ENCODE data around the gene HINT3.

HINT3 gene

DNA sequence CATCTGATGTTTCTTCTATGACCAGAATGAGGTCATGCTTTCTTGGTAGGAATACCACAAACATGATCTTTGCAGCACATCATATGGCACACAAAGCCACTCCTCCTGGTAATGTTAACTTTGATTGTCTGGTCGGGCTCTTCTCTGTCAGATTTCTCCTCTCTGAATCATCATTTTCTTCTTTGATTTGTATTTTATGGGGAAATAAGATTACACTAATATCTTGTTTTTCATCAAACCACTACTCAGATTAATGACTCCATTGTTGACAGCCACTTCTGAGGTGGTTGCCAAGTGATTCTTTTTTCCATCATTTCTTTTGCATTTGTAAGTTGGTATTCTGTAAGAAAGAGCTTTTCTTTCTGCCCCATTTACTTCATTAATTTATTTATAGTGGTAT lies 59.3 kb downstream of the HINT3 start:
- Histone ChIP-seq H3K27me3 (ENCODE audit: insufficient read depth, poor library complexity, severe bottlenecking) (no peaks in the 10 kb centered on the region), H3K27ac (replicated peaks) (no peak overlapping the region), H3K4me3 (replicated peaks; ENCODE audit: insufficient read depth, low read length) (no peak overlapping the region)
- no peak for DNase-seq (ENCODE audit: low read depth in 1 of 2, low spot score in 1 of 2)
- TF ChIP-seq, protein P1, sequence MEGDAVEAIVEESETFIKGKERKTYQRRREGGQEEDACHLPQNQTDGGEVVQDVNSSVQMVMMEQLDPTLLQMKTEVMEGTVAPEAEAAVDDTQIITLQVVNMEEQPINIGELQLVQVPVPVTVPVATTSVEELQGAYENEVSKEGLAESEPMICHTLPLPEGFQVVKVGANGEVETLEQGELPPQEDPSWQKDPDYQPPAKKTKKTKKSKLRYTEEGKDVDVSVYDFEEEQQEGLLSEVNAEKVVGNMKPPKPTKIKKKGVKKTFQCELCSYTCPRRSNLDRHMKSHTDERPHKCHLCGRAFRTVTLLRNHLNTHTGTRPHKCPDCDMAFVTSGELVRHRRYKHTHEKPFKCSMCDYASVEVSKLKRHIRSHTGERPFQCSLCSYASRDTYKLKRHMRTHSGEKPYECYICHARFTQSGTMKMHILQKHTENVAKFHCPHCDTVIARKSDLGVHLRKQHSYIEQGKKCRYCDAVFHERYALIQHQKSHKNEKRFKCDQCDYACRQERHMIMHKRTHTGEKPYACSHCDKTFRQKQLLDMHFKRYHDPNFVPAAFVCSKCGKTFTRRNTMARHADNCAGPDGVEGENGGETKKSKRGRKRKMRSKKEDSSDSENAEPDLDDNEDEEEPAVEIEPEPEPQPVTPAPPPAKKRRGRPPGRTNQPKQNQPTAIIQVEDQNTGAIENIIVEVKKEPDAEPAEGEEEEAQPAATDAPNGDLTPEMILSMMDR (IDR thresholded peaks at IDR 0.05; ENCODE audit: insufficient read depth, low read length) = no peak
- TF ChIP-seq POLR2AphosphoS5 (IDR thresholded peaks at IDR 0.05; ENCODE audit: low read depth) = no peak
- TF ChIP-seq, protein P2, sequence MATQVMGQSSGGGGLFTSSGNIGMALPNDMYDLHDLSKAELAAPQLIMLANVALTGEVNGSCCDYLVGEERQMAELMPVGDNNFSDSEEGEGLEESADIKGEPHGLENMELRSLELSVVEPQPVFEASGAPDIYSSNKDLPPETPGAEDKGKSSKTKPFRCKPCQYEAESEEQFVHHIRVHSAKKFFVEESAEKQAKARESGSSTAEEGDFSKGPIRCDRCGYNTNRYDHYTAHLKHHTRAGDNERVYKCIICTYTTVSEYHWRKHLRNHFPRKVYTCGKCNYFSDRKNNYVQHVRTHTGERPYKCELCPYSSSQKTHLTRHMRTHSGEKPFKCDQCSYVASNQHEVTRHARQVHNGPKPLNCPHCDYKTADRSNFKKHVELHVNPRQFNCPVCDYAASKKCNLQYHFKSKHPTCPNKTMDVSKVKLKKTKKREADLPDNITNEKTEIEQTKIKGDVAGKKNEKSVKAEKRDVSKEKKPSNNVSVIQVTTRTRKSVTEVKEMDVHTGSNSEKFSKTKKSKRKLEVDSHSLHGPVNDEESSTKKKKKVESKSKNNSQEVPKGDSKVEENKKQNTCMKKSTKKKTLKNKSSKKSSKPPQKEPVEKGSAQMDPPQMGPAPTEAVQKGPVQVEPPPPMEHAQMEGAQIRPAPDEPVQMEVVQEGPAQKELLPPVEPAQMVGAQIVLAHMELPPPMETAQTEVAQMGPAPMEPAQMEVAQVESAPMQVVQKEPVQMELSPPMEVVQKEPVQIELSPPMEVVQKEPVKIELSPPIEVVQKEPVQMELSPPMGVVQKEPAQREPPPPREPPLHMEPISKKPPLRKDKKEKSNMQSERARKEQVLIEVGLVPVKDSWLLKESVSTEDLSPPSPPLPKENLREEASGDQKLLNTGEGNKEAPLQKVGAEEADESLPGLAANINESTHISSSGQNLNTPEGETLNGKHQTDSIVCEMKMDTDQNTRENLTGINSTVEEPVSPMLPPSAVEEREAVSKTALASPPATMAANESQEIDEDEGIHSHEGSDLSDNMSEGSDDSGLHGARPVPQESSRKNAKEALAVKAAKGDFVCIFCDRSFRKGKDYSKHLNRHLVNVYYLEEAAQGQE (IDR thresholded peaks at IDR 0.05; ENCODE audit: insufficient replicate concordance, low read depth) = no peak
- no peak for TF ChIP-seq GABPA (IDR thresholded peaks at IDR 0.05; ENCODE audit: low read depth)
- TF ChIP-seq SPI1 (IDR thresholded peaks at IDR 0.05; ENCODE audit: borderline replicate concordance, low read depth) = no peak

- H3K4me3 ChIP-seq (replicated peaks; ENCODE audit: insufficient read depth, low read length) = no peak overlapping the region
- DNase-seq (ENCODE audit: low read depth in 1 of 2, low spot score in 1 of 2) = no peak
- no peak overlapping the region for H3K27ac ChIP-seq (replicated peaks)
- no peaks in the 10 kb centered on the region for H3K27me3 ChIP-seq (ENCODE audit: insufficient read depth, poor library complexity, severe bottlenecking)
- TF ChIP-seq SPI1 (IDR thresholded peaks at IDR 0.05; ENCODE audit: borderline replicate concordance, low read depth) (no peak), GABPA (IDR thresholded peaks at IDR 0.05; ENCODE audit: low read depth) (no peak), POLR2AphosphoS5 (IDR thresholded peaks at IDR 0.05; ENCODE audit: low read depth) (no peak)
- TF ChIP-seq, protein P1 (IDR thresholded peaks at IDR 0.05; ENCODE audit: insufficient read depth, low read length) = no peak
- TF ChIP-seq, protein P2 (IDR thresholded peaks at IDR 0.05; ENCODE audit: insufficient replicate concordance, low read depth) = no peak
These were observed 60.0 kb downstream of the HINT3 start for GRCh38 chr6:126016591-126016990.

DNA sequence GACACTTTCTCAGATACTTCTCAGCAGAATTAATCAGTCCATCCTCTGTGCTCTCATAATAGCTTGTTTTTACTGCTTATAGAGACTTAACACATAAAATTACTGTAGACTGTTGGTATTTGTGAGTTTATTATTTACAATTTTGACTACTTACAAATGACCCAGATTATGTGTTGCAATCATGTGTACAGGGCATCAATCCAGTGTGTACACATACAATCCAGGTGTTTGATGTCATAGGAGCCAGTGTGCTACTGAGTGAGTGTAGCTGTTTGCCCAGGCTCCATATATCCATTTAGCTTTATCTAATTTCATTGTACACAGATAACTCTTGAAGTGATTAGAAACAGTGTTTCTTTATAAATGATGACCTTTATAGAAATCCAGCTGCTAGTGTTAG lies 61.1 kb downstream of the HINT3 start:
- no peaks in the 10 kb centered on the region for H3K27me3 ChIP-seq (ENCODE audit: insufficient read depth, poor library complexity, severe bottlenecking)
- no peak for TF ChIP-seq GABPA (IDR thresholded peaks at IDR 0.05; ENCODE audit: low read depth)
- TF ChIP-seq, protein P2 (IDR thresholded peaks at IDR 0.05; ENCODE audit: insufficient replicate concordance, low read depth) = no peak
- no peak for TF ChIP-seq POLR2AphosphoS5 (IDR thresholded peaks at IDR 0.05; ENCODE audit: low read depth)
- TF ChIP-seq, protein P1 (IDR thresholded peaks at IDR 0.05; ENCODE audit: insufficient read depth, low read length) = no peak
- TF ChIP-seq SPI1 (IDR thresholded peaks at IDR 0.05; ENCODE audit: borderline replicate concordance, low read depth) = no peak
- H3K27ac ChIP-seq (replicated peaks) = no peak overlapping the region
- no peak for DNase-seq (ENCODE audit: low read depth in 1 of 2, low spot score in 1 of 2)
- H3K4me3 ChIP-seq (replicated peaks; ENCODE audit: insufficient read depth, low read length) = no peak overlapping the region
